Thyroid gland (tissue), 4 donors: ENCODE measurements around the gene RGS11.

Experiments
- CTCF ChIP-seq, 6 experiments: fragments of 200-600 bp in 3 of 6; fragments of 450-650 bp in 3 of 6; sonication (generic) in 3 of 6; IDR thresholded peaks; one replicate each; pipeline ENCODE4 v1.5.1; 2016 to 2019; ENCODE audit warnings: antibody characterized with exemption in 6 of 6, mild to moderate bottlenecking in 2 of 6, inconsistent platforms in 1 of 6, moderate library complexity in 1 of 6
- POLR2A ChIP-seq, 2 donors: fragments of 450-650 bp; IDR thresholded peaks; one replicate each; pipeline ENCODE4 v1.6.1; 2017; ENCODE audit warnings: antibody characterized with exemption in 2 of 2, mild to moderate bottlenecking in 2 of 2, moderate library complexity in 1 of 2

- TF ChIP-seq CTCF (IDR thresholded peaks at IDR 0.05) (no peak), POLR2A (IDR thresholded peaks at IDR 0.05) (no peak)
These were observed 41.8 kb upstream of the RGS11 start for GRCh38 chr16:317583-317982.
